ENCODE measurements around the gene TTK.

The TTK gene

GRCh38 chr6:80088637-80089036 is 84.2 kb downstream of the TTK start:
- no peaks in the 10 kb centered on the region for H3K4me1 Mint-ChIP-seq

DNA sequence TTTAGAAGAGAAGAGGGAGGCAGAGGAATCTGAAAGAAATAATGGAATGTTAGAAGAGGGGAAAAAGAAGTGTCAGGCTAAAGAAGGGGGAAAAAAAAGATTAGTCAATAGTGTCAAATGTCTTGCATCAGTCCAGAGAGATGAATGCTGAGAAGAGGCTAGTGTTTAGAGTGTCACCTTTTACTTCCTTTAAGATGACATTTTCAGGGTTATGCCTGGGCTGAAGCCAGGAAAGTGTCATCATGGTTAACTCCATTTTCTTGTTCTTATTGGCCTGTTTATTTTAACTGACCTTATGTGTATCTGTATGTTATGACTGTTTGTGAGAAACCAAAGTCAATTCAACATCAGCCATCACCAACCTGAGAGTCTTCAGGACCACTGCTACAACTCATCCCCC is 87.1 kb downstream of the TTK start:
- Mint-ChIP-seq H3K27me3 (ENCODE audit: low read depth) (no peaks in the 10 kb centered on the region), H3K27ac (no peak overlapping the region), H3K36me3 (ENCODE audit: low read depth) (no peaks in the 10 kb centered on the region), H3K4me1 (no peaks in the 10 kb centered on the region), H3K4me3 (no peak overlapping the region), H3K9me3 (no peaks in the 10 kb centered on the region)
- no peak for TF ChIP-seq CTCF (IDR thresholded peaks at IDR 0.05; ENCODE audit: unreplicated experiment in 3 of 3)

More at GRCh38 chr6:80088637-80089036, 84.2 kb downstream of the TTK start:
- H3K9me3 Mint-ChIP-seq: no peaks in the 10 kb centered on the region
- no peak overlapping the region for H3K4me3 Mint-ChIP-seq
- no peaks in the 10 kb centered on the region for H3K27me3 Mint-ChIP-seq (ENCODE audit: low read depth)
- no peak for TF ChIP-seq CTCF (IDR thresholded peaks at IDR 0.05; ENCODE audit: unreplicated experiment in 3 of 3)
- no peak overlapping the region for H3K27ac Mint-ChIP-seq
- no peaks in the 10 kb centered on the region for H3K36me3 Mint-ChIP-seq (ENCODE audit: low read depth)

Data from nephron (organoid).